Vagina (tissue), 2 donors: ENCODE data around the gene SMARCC2. TPM values are rescaled to one million over a fixed set of nuclear protein-coding genes. Genes with fewer than 3 reads are reported as not detected.

Experiments used
- DNase-seq, 2 donors: peaks; one replicate each; pipeline ENCODE4 v3.0.0-alpha.2; 2017; ENCODE audit errors: extremely low spot score in 2 of 2
- H3K27ac ChIP-seq: fragments of 200-600 bp; sonication (generic); one replicate; pipeline ENCODE4 v1.5.1; 2019
- H3K27me3 ChIP-seq: fragments of 200-600 bp; sonication (generic); one replicate; pipeline ENCODE4 v1.5.1; 2019
- H3K36me3 ChIP-seq, 2 donors: fragments of 200-600 bp; sonication (generic); one replicate each; pipeline ENCODE4 v1.5.1; 2017 to 2019
- H3K4me1 ChIP-seq: fragments of 200-600 bp; sonication (generic); one replicate; pipeline ENCODE4 v1.5.1; 2019
- H3K4me3 ChIP-seq, 2 donors: fragments of 200-600 bp; sonication (generic); 1 replicate in 1 of 2; 2 replicates in 1 of 2; pipeline ENCODE4 v1.5.1; 2016 to 2019
- H3K9me3 ChIP-seq: fragments of 200-600 bp; sonication (generic); one replicate; pipeline ENCODE4 v1.5.1; 2019
- POLR2A ChIP-seq, 2 donors: fragments of 450-650 bp; IDR thresholded peaks; one replicate each; pipeline ENCODE4 v1.6.1; 2017; ENCODE audit warnings: antibody characterized with exemption in 2 of 2, mild to moderate bottlenecking in 2 of 2, moderate library complexity in 2 of 2
- POLR2AphosphoS5 ChIP-seq, 2 donors: sonication (generic); formaldehyde crosslinking; IDR thresholded peaks; one replicate each; pipeline ENCODE4 v1.9.0; 2017; ENCODE audit warnings: antibody characterized with exemption in 2 of 2, mild to moderate bottlenecking in 2 of 2, low read depth in 1 of 2; ENCODE audit not compliant: insufficient read depth in 1 of 2
- intact Hi-C: fragments of 100-400 bp; cut with DNase I; formaldehyde crosslinking; loops from one replicate; pipeline ENCODE4 v1.15.1; 2023
- total RNA-seq: library from RNA; depleted of rRNA; stranded (reverse); fragments of >200 nt; gene quantifications from one replicate; pipeline ENCODE4 v1.2.3, GENCODE V29; 2016
- TF ChIP-seq, protein P1 (sequence below), 3 experiments: fragments of 450-650 bp in 2 of 3; fragments of 200-600 bp in 1 of 3; sonication (generic) in 1 of 3; IDR thresholded peaks; one replicate each; pipeline ENCODE4 v1.5.1; 2017 to 2019; ENCODE audit warnings: antibody characterized with exemption in 3 of 3, mild to moderate bottlenecking in 2 of 3, moderate library complexity in 2 of 3

Gene SMARCC2
- total RNA-seq, 1 donor from 2014 or later: 95.3 TPM

DNA sequence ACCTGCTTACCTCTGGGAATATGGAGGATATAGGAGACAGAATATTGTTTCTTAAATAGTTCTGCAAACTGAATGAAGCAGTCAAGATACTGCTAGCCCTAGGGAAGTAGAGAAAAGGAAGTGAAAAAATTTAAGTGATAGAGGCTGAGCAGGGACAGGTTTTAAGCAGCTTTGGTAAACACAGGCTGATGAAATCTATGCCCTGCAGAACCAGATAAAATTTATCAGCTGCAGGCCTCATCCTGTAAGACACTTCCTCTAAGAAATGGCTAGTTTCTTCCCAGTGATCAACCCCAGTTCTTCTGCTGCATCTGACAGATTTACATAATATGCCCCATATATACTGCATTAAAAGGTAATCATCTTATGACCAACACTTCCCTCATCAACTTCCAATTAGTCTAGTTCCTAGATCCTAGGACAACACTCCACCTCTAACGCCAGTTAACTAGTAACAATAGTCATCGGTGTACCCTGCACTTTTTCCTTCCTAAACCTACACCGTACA, 62.5 kb downstream of the SMARCC2 start:
- no peak for TF ChIP-seq POLR2AphosphoS5 (IDR thresholded peaks at IDR 0.05; ENCODE audit: insufficient read depth in 1 of 2, low read depth in 1 of 2)
- no peak for TF ChIP-seq POLR2A (IDR thresholded peaks at IDR 0.05)
- TF ChIP-seq, protein P1, sequence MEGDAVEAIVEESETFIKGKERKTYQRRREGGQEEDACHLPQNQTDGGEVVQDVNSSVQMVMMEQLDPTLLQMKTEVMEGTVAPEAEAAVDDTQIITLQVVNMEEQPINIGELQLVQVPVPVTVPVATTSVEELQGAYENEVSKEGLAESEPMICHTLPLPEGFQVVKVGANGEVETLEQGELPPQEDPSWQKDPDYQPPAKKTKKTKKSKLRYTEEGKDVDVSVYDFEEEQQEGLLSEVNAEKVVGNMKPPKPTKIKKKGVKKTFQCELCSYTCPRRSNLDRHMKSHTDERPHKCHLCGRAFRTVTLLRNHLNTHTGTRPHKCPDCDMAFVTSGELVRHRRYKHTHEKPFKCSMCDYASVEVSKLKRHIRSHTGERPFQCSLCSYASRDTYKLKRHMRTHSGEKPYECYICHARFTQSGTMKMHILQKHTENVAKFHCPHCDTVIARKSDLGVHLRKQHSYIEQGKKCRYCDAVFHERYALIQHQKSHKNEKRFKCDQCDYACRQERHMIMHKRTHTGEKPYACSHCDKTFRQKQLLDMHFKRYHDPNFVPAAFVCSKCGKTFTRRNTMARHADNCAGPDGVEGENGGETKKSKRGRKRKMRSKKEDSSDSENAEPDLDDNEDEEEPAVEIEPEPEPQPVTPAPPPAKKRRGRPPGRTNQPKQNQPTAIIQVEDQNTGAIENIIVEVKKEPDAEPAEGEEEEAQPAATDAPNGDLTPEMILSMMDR (IDR thresholded peaks at IDR 0.05): no peak
- Histone ChIP-seq H3K9me3 (no peaks in the 10 kb centered on the region), H3K27ac (peak overlapping the region; percentile 95), H3K4me1 (peaks cover 35% of the 10 kb centered on the region), H3K4me3 (peak overlapping the region; percentile 34 to 86), H3K36me3 (peaks cover 0 to 15% of the 10 kb centered on the region in 2 donors), H3K27me3 (no peaks in the 10 kb centered on the region)
- intact Hi-C loops: loop anchor here (10.0 kb wide), 1 partner anchor 98 kb away; the partner anchor contains the start of genes NABP2 and RNF41
- no peak for DNase-seq

DNA sequence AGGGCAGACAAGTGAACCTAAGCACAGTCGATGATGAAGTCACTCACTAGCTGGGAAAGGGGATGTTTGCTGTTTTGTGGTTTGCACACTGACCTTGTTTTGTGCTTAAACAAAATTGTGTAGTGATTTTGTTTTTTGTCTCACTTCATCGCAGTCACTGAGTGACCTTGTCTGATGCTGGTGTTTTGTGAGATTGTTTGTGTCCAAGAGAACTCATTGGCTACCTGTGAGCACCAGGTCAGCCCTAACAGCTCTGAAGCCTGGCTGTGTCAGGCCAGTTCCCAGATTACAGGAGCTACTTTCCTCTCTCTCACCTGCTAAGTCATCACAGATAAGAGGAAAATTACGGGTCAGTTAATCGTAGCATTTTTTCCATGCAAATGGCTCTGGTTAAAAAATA, 65.2 kb downstream of the SMARCC2 start:
- no peak for DNase-seq
- Histone ChIP-seq H3K9me3 (no peaks in the 10 kb centered on the region), H3K4me1 (peaks cover 27% of the 10 kb centered on the region), H3K36me3 (peaks cover 0 to 13% of the 10 kb centered on the region in 2 donors), H3K27ac (no peak overlapping the region), H3K4me3 (no peak overlapping the region), H3K27me3 (no peaks in the 10 kb centered on the region)
- intact Hi-C loops: loop anchor here (5.0 to 10.0 kb wide), 2 partner anchors 38 to 101 kb away; partner anchors contain the start of genes NABP2 and RNF41
- no peak for TF ChIP-seq POLR2AphosphoS5 (IDR thresholded peaks at IDR 0.05; ENCODE audit: insufficient read depth in 1 of 2, low read depth in 1 of 2)
- TF ChIP-seq, protein P1 (IDR thresholded peaks at IDR 0.05): no peak
- TF ChIP-seq POLR2A (IDR thresholded peaks at IDR 0.05): no peak

DNA sequence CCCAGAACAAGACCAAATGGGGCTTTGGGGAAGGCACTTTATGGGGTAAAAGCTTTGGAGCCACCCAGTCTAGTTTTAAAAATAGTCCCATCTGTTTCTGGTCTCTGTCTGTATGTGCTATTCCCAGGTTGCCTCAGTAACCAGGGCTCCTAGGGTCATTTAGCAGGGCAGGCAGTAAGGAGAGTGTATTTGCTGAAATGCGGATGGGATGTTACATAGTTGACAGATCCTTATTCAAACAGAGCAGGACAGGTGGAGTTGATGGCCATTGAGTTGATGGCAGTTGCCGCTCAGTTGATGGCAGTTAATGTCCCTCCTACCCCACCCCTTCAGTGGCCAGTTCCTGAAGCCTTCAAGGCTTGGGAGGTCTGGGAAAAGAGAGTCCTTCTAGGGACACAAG, 66.6 kb downstream of the SMARCC2 start:
- intact Hi-C loops: loop anchor here (5.0 to 10.0 kb wide), 2 partner anchors 40 to 102 kb away; partner anchors contain the start of genes NABP2 and RNF41
- no peak overlapping the region for H3K27ac ChIP-seq

DNA sequence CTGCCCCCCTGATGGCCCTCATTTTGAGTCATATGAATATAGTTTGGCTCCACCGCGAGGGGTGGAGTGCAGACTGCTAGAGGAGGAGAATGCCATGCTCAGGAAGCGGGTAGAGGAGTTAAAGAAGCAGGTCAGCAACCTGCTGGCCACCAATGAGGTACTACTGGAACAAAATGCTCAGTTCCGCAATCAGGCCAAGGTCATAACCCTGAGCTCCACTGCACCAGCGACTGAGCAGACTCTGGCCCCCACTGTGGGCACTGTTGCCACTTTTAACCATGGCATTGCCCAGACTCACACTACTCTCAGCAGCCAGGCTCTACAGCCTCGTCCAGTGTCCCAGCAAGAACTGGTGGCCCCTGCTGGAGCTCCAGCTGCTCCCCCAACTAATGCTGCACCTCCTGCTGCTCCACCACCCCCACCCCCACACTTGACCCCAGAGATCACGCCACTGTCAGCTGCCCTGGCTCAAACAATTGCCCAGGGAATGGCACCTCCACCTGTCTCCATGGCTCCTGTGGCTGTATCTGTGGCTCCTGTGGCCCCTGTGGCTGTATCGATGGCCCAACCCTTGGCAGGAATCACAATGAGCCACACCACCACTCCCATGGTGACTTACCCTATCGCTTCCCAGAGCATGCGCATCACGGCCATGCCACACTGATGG, 67.9 kb downstream of the SMARCC2 start:
- H3K36me3 ChIP-seq: peaks cover 0 to 13% of the 10 kb centered on the region in 2 donors
- TF ChIP-seq, protein P1 (IDR thresholded peaks at IDR 0.05): no peak
- TF ChIP-seq POLR2A (IDR thresholded peaks at IDR 0.05) (no peak), POLR2AphosphoS5 (IDR thresholded peaks at IDR 0.05; ENCODE audit: insufficient read depth in 1 of 2, low read depth in 1 of 2) (no peak)
- no peaks in the 10 kb centered on the region for H3K27me3 ChIP-seq
- intact Hi-C loops: loop anchor here (5.0 to 10.0 kb wide), 2 partner anchors 41 to 103 kb away; partner anchors contain the start of genes NABP2 and RNF41
- peak overlapping the region; percentile 95 for H3K27ac ChIP-seq
- H3K4me3 ChIP-seq: no peak overlapping the region
- H3K9me3 ChIP-seq: no peaks in the 10 kb centered on the region
- peaks cover 22% of the 10 kb centered on the region for H3K4me1 ChIP-seq
- DNase-seq: no peak

More for the DNA sequence above, 66.6 kb downstream of the SMARCC2 start:
- no peak for DNase-seq
- H3K4me3 ChIP-seq: no peak overlapping the region
- no peaks in the 10 kb centered on the region for H3K27me3 ChIP-seq
- TF ChIP-seq POLR2A (IDR thresholded peaks at IDR 0.05): no peak
- TF ChIP-seq, protein P1 (IDR thresholded peaks at IDR 0.05): no peak
- TF ChIP-seq POLR2AphosphoS5 (IDR thresholded peaks at IDR 0.05; ENCODE audit: insufficient read depth in 1 of 2, low read depth in 1 of 2): no peak
- peaks cover 0 to 13% of the 10 kb centered on the region in 2 donors for H3K36me3 ChIP-seq
- H3K9me3 ChIP-seq: no peaks in the 10 kb centered on the region
- H3K4me1 ChIP-seq: peaks cover 34% of the 10 kb centered on the region
